Ascending aorta (tissue), 2 donors: Measurements from ENCODE around the gene SFT2D3. TPM values are rescaled to one million over a fixed set of nuclear protein-coding genes. Genes with fewer than 3 reads are reported as not detected.

Source experiments
- DNase-seq, 2 donors: peaks; one replicate each; pipeline ENCODE4 v3.0.0-alpha.2; 2019; ENCODE audit warnings: low spot score in 2 of 2
- H3K27ac ChIP-seq, 2 donors: fragments of 200-600 bp; sonication (generic); one replicate each; pipeline ENCODE4 v1.5.1; 2016 to 2017; ENCODE audit warnings: mild to moderate bottlenecking in 1 of 2
- H3K27me3 ChIP-seq: fragments of 200-600 bp; sonication (generic); one replicate; pipeline ENCODE4 v1.5.1; 2017
- H3K36me3 ChIP-seq, 2 donors: fragments of 200-600 bp; sonication (generic); one replicate each; pipeline ENCODE4 v1.5.1; 2016
- H3K4me1 ChIP-seq, 2 donors: fragments of 200-600 bp; sonication (generic); one replicate each; pipeline ENCODE4 v1.5.1; 2016 to 2017; ENCODE audit warnings: mild to moderate bottlenecking in 1 of 2
- H3K4me3 ChIP-seq, 2 donors: fragments of 200-600 bp; sonication (generic); one replicate each; pipeline ENCODE4 v1.5.1; 2016 to 2017; ENCODE audit warnings: mild to moderate bottlenecking in 1 of 2
- H3K9me3 ChIP-seq, 2 donors: fragments of 200-600 bp; sonication (generic); one replicate each; pipeline ENCODE4 v1.5.1; 2016
- intact Hi-C: fragments of 100-400 bp; cut with DNase I; formaldehyde crosslinking; loops from one replicate; pipeline ENCODE4 v1.15.1; 2023
- total RNA-seq: library from RNA; depleted of rRNA; stranded (reverse); fragments of >200 nt; gene quantifications from one replicate; pipeline ENCODE4 v1.1.0, GENCODE V29; 2016
- TF ChIP-seq, protein P1 (sequence below), 3 experiments: fragments of 200-600 bp in 2 of 3; fragments of 450-650 bp in 1 of 3; sonication (generic) in 2 of 3; IDR thresholded peaks; one replicate each; pipeline ENCODE4 v1.5.1; 2016 to 2019; ENCODE audit warnings: antibody characterized with exemption in 3 of 3, mild to moderate bottlenecking in 1 of 3, moderate library complexity in 1 of 3

Gene SFT2D3
- total RNA-seq, 1 donor from 2014 or later = 8.3 TPM

DNA sequence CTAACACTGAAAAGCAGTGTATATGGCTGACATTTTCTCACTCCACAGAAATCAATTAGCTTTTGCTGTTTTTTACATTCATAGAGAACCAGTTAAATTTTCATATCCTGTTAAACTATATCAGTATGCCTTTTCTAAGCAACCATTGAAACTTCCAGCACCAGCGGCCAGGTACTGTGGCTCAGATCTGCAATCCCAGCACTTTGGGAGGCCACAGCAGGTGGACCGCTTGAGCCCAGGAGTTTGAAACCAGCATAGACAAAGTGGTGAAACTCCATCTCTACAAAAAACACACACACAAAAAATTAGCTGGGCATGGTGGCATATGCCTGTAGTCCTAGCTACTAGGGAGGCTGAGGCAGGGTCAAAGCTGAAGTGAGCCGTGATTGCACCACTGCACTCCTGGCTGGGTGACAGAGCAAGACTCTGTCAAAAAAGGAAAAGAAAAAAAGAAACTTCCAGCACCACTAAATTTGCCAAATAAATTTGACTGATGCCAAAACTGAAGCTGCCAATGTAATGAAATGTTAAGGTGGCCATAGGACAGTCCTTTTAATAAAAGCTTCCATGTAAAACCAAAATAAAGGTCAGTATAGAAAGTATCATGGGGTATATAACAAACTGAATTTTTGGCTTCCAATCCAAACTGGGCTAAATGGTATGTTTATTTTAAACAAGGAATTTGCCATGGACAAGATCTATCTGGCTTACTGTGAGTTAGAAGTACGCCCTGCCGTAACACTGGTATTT lies 3.5 kb downstream of the SFT2D3 start:
- no peak for DNase-seq
- H3K4me3 ChIP-seq = no peak overlapping the region
- peaks cover 29 to 32% of the 10 kb centered on the region in 2 donors for H3K36me3 ChIP-seq
- H3K27ac ChIP-seq = peak overlapping the region; percentile 18 to 30
- TF ChIP-seq, protein P1, sequence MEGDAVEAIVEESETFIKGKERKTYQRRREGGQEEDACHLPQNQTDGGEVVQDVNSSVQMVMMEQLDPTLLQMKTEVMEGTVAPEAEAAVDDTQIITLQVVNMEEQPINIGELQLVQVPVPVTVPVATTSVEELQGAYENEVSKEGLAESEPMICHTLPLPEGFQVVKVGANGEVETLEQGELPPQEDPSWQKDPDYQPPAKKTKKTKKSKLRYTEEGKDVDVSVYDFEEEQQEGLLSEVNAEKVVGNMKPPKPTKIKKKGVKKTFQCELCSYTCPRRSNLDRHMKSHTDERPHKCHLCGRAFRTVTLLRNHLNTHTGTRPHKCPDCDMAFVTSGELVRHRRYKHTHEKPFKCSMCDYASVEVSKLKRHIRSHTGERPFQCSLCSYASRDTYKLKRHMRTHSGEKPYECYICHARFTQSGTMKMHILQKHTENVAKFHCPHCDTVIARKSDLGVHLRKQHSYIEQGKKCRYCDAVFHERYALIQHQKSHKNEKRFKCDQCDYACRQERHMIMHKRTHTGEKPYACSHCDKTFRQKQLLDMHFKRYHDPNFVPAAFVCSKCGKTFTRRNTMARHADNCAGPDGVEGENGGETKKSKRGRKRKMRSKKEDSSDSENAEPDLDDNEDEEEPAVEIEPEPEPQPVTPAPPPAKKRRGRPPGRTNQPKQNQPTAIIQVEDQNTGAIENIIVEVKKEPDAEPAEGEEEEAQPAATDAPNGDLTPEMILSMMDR (IDR thresholded peaks at IDR 0.05) = no peak
- intact Hi-C loops = loop anchor here (5.0 kb wide), 1 partner anchor 113 kb away; no protein-coding TSS in a partner anchor
- H3K27me3 ChIP-seq = no peaks in the 10 kb centered on the region
- peaks cover 0 to 22% of the 10 kb centered on the region in 2 donors for H3K4me1 ChIP-seq
- H3K9me3 ChIP-seq = no peaks in the 10 kb centered on the region

DNA sequence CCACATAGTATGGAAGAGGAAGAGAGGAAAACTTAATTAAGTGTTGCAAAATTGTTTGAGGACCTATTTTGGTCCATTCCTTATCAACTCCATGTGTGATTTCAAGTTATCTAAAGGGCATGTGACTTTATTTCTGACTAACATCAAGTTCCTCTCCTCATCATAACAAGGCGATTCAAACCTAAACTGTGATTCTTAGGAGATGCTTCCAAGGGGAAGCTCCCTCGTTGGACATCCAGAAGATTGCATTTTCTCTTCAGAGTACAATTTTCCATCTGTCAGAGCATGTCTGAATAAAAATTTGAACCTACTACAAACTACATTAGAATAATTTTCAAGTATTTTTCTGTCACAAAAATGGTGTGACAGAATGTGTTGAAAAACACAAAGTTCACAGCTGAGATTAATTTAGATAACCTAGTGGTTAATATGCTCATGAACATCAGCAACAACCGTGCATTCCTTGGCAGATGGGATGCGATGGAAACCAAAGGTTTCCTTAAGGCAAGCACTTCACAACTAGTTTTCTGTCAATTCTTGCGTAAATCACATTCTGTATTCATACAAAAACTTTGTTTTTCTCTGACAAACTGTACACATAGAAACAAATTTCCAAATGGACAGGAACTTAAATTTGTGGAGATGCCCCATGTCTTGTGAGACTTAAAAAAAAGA lies 4.2 kb downstream of the SFT2D3 start:
- H3K27me3 ChIP-seq = no peaks in the 10 kb centered on the region
- H3K4me3 ChIP-seq = no peak overlapping the region
- H3K9me3 ChIP-seq = no peaks in the 10 kb centered on the region
- H3K36me3 ChIP-seq = peaks cover 31 to 32% of the 10 kb centered on the region in 2 donors
- DNase-seq = no peak
- peaks cover 0 to 22% of the 10 kb centered on the region in 2 donors for H3K4me1 ChIP-seq
- TF ChIP-seq, protein P1 (IDR thresholded peaks at IDR 0.05) = no peak
- intact Hi-C loops = no loop called here
- peak overlapping the region; percentile 18 to 30 for H3K27ac ChIP-seq

DNA sequence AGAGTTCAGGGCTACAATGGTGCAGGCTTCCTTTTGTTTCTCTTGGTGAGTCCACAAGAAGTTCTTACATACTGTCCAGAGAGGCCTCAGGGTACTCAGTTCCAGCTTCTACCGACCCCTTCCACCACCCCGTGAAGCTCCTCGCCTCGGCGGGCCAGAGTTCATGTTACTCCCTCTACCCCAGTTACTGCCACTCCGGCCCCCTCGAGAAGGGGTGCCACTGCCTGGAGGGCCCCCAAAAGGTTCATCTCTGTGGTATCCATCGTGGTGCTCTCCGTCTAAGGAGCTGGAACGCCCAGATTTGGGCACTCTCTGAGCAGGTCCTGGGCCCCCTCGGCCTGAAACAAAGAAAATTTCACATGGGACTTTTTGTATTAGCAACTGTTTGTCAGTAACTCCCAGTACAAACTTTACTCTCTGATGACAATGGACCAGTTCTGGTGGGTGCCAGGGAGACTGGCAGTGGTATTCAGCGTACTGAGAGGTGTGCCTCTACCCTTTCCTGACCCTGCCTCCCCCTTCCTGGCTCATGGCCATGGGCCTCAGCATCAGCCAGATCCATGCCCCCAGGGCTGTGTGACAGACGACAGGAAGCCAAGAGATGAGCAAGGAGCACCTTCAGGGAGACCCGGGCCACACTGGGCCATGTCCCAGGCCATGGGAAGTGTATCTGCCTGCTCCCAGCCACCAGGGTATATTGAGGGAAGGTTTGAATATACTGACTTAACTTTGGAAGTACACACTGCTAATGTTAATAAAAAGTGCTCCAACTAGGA lies 5.1 kb downstream of the SFT2D3 start:
- peaks cover 31 to 32% of the 10 kb centered on the region in 2 donors for H3K36me3 ChIP-seq
- H3K4me1 ChIP-seq = peaks cover 0 to 18% of the 10 kb centered on the region in 2 donors
- H3K9me3 ChIP-seq = no peaks in the 10 kb centered on the region
- H3K27me3 ChIP-seq = no peaks in the 10 kb centered on the region
- DNase-seq = no peak
- H3K4me3 ChIP-seq = no peak overlapping the region
- TF ChIP-seq, protein P1 (IDR thresholded peaks at IDR 0.05) = no peak
- intact Hi-C loops = no loop called here
- peak overlapping the region in 1 of 2 donors; percentile 30 for H3K27ac ChIP-seq

DNA sequence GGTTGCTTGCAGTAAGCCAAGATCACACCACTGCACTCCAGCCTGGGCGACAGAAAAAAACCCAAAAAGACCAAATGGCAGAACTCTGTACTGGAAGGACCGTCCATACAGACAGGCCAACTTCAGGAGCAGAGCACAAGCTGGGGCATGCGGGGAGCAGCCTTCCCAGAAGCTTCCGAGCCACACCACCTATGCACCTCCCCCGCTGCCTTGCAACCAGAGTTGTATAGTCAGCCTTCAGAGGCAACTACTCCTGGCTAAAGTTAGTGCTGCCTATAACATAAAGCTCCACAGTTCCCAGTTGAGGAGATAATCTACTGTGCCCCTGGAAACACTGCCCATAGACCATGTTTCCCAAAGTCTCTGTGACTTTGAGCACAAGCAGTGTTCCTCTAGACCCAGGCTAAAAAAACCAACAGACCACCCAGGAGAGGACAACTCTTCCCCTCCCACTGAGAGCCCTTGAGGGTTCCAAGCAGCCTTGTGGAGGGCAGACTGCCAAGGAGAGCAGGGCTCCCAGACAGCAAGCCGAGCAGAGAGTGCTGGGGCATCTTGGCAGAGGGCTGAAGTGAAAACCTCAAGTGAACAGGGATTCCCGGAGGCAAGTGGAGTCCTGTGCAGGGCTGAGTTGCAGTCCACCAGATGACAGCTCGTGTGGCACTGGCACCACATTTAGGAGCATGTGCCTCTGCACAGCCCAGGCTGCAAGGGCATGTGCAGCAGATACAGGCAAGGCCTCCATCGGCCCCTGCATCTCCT lies 6.8 kb downstream of the SFT2D3 start:
- Histone ChIP-seq H3K4me1 (peaks cover 0 to 14% of the 10 kb centered on the region in 2 donors), H3K27ac (no peak overlapping the region), H3K36me3 (peaks cover 31 to 32% of the 10 kb centered on the region in 2 donors), H3K4me3 (no peak overlapping the region), H3K9me3 (no peaks in the 10 kb centered on the region), H3K27me3 (no peaks in the 10 kb centered on the region)
- TF ChIP-seq, protein P1 (IDR thresholded peaks at IDR 0.05) = no peak
- intact Hi-C loops = no loop called here
- no peak for DNase-seq

DNA sequence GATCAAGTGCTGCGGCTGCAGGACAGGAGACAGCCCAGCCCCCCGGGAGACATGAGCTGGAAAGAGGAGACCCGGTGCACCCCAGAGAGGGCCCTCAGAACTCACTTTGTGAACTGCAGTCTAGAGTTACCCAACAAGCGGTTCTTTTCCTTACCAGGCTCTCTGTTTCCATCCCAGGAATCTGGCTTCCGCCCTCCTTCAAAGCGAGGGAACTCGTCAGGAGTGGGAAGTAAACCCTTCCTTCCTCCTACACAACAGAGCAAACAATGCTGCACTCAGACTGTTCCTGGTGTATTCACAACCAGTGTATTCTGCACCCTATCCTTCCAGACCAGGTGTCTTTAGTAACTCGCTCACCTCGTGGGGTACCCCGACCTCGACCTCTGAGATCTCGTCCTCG lies 8.0 kb downstream of the SFT2D3 start:
- DNase-seq = no peak
- TF ChIP-seq, protein P1 (IDR thresholded peaks at IDR 0.05) = no peak
- H3K36me3 ChIP-seq = peaks cover 34 to 36% of the 10 kb centered on the region in 2 donors
- H3K27ac ChIP-seq = no peak overlapping the region
- H3K4me3 ChIP-seq = no peak overlapping the region
- H3K27me3 ChIP-seq = no peaks in the 10 kb centered on the region
- intact Hi-C loops = no loop called here
- no peaks in the 10 kb centered on the region for H3K9me3 ChIP-seq
- peaks cover 0 to 7% of the 10 kb centered on the region in 2 donors for H3K4me1 ChIP-seq
